Measurements from ENCODE around the gene DYSF. TPM values are rescaled to one million over a fixed set of nuclear protein-coding genes. Genes with fewer than 3 reads are reported as not detected.

DYSF gene
- 1.8 TPM for total RNA-seq

DNA sequence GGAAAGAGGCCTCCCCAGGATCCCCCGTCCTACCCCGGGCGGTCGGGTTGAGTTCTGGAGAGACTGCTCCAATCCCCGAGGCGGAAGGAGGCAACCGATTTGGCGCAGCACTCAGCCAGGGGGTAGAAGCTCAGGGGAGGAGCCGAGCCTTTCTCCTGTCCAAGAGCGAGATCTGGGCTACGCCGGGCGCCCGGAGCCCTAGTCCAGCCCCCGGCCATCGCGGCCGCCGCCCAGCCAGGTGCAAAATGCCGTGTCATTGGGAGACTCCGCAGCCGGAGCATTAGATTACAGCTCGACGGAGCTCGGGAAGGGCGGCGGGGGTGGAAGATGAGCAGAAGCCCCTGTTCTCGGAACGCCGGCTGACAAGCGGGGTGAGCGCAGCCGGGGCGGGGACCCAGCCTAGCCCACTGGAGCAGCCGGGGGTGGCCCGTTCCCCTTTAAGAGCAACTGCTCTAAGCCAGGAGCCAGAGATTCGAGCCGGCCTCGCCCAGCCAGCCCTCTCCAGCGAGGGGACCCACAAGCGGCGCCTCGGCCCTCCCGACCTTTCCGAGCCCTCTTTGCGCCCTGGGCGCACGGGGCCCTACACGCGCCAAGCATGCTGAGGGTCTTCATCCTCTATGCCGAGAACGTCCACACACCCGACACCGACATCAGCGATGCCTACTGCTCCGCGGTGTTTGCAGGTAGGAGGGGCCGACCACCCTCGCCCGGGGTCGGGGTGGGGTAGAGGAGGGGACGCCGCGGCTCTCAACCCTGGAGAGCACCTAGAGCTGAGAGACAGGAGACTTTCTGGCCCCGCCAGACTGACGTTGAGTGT lies at the start of gene DYSF:
DYSF (plus strand) TSS at position 158 of the 817 bp plus-strand sequence.

Other genes starting within 250 kb of the DYSF start
- 20.3 TPM for gene PAIP2B, start 226.5 kb upstream of the DYSF start, total RNA-seq
- 283 TPM for gene ZNF638, start 121.8 kb upstream of the DYSF start, total RNA-seq

Measured in diencephalon (tissue), 1 donor.